Neuronal stem cell (in vitro differentiated cells): ENCODE measurements around the gene ZBTB20.

Experiments used
- DNase-seq: peaks from one replicate; pipeline ENCODE4 v3.0.0-alpha.2; 2013; ENCODE audit warnings: low spot score
- H2AFZ ChIP-seq: one replicate; pipeline ENCODE4 v1.6.1; 2013; ENCODE audit warnings: mild to moderate bottlenecking, low read length, inconsistent platforms
- H2AK5ac ChIP-seq: 2 replicates; pipeline ENCODE4 v1.6.1; 2013; ENCODE audit warnings: low read depth, mild to moderate bottlenecking, inconsistent platforms, low read length, moderate library complexity, mixed read lengths
- H2BK120ac ChIP-seq: 2 replicates; pipeline ENCODE4 v1.6.1; 2013; ENCODE audit warnings: low read depth, mild to moderate bottlenecking, inconsistent platforms, low read length, moderate library complexity, mixed read lengths
- H2BK12ac ChIP-seq: one replicate; pipeline ENCODE4 v1.6.1; 2013; ENCODE audit warnings: low read length, inconsistent platforms
- H2BK15ac ChIP-seq: 2 replicates; pipeline ENCODE4 v1.6.1; 2013; ENCODE audit warnings: mild to moderate bottlenecking, low read length, inconsistent platforms, mixed read lengths
- H2BK5ac ChIP-seq: one replicate; pipeline ENCODE4 v1.6.1; 2013; ENCODE audit warnings: inconsistent platforms, mild to moderate bottlenecking, low read length, moderate library complexity
- H3K14ac ChIP-seq: one replicate; pipeline ENCODE4 v1.6.1; 2013; ENCODE audit warnings: low read length, inconsistent platforms
- H3K18ac ChIP-seq: 2 replicates; pipeline ENCODE4 v1.6.1; 2013; ENCODE audit warnings: low read length, inconsistent platforms
- H3K23ac ChIP-seq: 2 replicates; pipeline ENCODE4 v1.6.1; 2013; ENCODE audit warnings: low read depth, mild to moderate bottlenecking, mixed read lengths, low read length, inconsistent platforms; ENCODE audit not compliant: poor library complexity
- H3K27ac ChIP-seq: replicated peaks from 3 replicates; pipeline ENCODE4 v1.5.1; 2013; ENCODE audit warnings: low read length, inconsistent platforms
- H3K27me3 ChIP-seq, 3 experiments: 2 replicates each; pipeline ENCODE4 v1.6.1; 2013; ENCODE audit warnings: low read length in 3 of 3, mild to moderate bottlenecking in 2 of 3, inconsistent platforms in 1 of 3, low read depth in 1 of 3, mixed read lengths in 1 of 3, moderate library complexity in 1 of 3; ENCODE audit not compliant: control insufficient read depth in 3 of 3, insufficient read depth in 3 of 3
- H3K36me3 ChIP-seq, 2 donors: replicated peaks in 1 of 2; 2 replicates each; pipeline ENCODE4 v1.6.1; 2013; ENCODE audit warnings: low read length in 2 of 2; ENCODE audit not compliant: control insufficient read depth in 2 of 2, insufficient read depth in 2 of 2
- H3K4ac ChIP-seq: 2 replicates; pipeline ENCODE4 v1.6.1; 2013; ENCODE audit warnings: inconsistent platforms, mild to moderate bottlenecking, low read length, moderate library complexity
- H3K4me1 ChIP-seq, 2 donors: 1 replicate in 1 of 2; 2 replicates in 1 of 2; pipeline ENCODE4 v1.6.1; 2013; ENCODE audit warnings: low read length in 2 of 2, low read depth in 1 of 2; ENCODE audit not compliant: control insufficient read depth in 2 of 2, insufficient read depth in 1 of 2
- H3K4me2 ChIP-seq: one replicate; pipeline ENCODE4 v1.6.1; 2013; ENCODE audit warnings: mild to moderate bottlenecking, low read length, inconsistent platforms; ENCODE audit not compliant: insufficient read depth, poor library complexity, severe bottlenecking
- H3K4me3 ChIP-seq, 2 donors: 2 replicates each; pipeline ENCODE4 v1.5.1; 2013; ENCODE audit warnings: low read length in 2 of 2, mild to moderate bottlenecking in 2 of 2, inconsistent platforms in 1 of 2, moderate library complexity in 1 of 2
- H3K79me1 ChIP-seq: one replicate; pipeline ENCODE4 v1.6.1; 2013; ENCODE audit warnings: low read depth, mild to moderate bottlenecking, inconsistent platforms, low read length, moderate library complexity
- H3K9ac ChIP-seq: one replicate; pipeline ENCODE4 v1.6.1; 2013; ENCODE audit warnings: mild to moderate bottlenecking, low read depth, low read length, inconsistent platforms; ENCODE audit not compliant: poor library complexity
- H3K9me3 ChIP-seq, 2 donors: replicated peaks in 1 of 2; 2 replicates each; pipeline versions ENCODE3 to v1.6.1; 2013; ENCODE audit warnings: low read length in 2 of 2, mild to moderate bottlenecking in 2 of 2, inconsistent platforms in 1 of 2, low read depth in 1 of 2, mixed read lengths in 1 of 2, moderate library complexity in 1 of 2; ENCODE audit not compliant: control insufficient read depth in 2 of 2, insufficient read depth in 1 of 2
- H4K8ac ChIP-seq: one replicate; pipeline ENCODE4 v1.6.1; 2013; ENCODE audit warnings: low read depth, mild to moderate bottlenecking, inconsistent platforms, low read length, moderate library complexity
- H4K91ac ChIP-seq: one replicate; pipeline ENCODE4 v1.6.1; 2013; ENCODE audit warnings: low read length, low read depth, mild to moderate bottlenecking, inconsistent platforms; ENCODE audit not compliant: poor library complexity
- WGBS, 2 donors: extraction: QIAGEN DNeasy Blood & Tissue Kit; methylation state at CpG; one replicate each; pipeline ENCODE4 v1.1.7; 2013; ENCODE audit warnings: missing lambda C conversion rate in 2 of 2, mixed read lengths in 1 of 2; ENCODE audit not compliant: insufficient read length in 2 of 2, insufficient replicate concordance in 1 of 2; ENCODE audit errors: extremely low coverage in 2 of 2; 5-methylcytosine and 5-hydroxymethylcytosine counted together

The ZBTB20 gene

GRCh38 chr3:114596147-114596546 is 550.9 kb downstream of the ZBTB20 start:
- Histone ChIP-seq H3K9me3 (no peaks in the 10 kb centered on the region), H3K4ac (no peak overlapping the region), H3K27me3 (no peaks in the 10 kb centered on the region), H3K4me1 (no peaks in the 10 kb centered on the region), H2BK15ac (no peak overlapping the region), H3K18ac (no peak overlapping the region), H4K8ac (no peak overlapping the region), H2BK5ac (no peak overlapping the region), H3K4me2 (no peak overlapping the region), H4K91ac (no peak overlapping the region), H3K27ac (no peak overlapping the region), H3K9ac (no peak overlapping the region), H2AFZ (no peak overlapping the region), H3K14ac (no peak overlapping the region), H2AK5ac (no peak overlapping the region), H3K23ac (no peak overlapping the region), H2BK12ac (no peak overlapping the region), H3K4me3 (no peak overlapping the region), H3K79me1 (no peaks in the 10 kb centered on the region), H3K36me3 (no peaks in the 10 kb centered on the region), H2BK120ac (no peak overlapping the region)
- DNase-seq: no peak
- WGBS, 2 donors: 100% methylated on average over 1 of the region's 2 CpGs; no CpG with 5 or more reads in 1 of the 2 donors

DNA sequence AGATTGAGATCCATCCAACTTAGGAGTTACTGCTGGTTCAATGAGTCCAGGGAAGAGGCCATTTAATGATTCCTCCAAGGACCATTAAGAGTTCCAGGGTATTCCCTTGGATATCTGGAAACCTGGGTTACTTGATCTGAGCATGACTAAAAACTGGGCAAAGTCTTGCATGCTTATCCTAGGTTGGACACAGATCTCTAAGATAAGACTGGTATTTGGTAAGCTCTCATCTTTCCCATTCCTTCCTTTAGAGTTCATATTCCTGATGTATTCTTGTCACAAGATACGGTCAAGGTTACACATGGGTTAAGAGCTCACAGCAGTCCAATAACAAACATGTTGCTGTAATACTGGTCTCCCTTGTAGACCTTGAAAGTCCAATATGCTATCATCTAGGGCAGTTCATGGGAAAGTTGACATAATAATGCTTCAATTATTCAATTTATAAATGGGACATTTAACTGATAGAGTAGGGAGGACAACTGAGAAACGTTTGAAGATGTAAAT is 551.5 kb downstream of the ZBTB20 start:
- H4K8ac ChIP-seq: no peak overlapping the region
- no peak for DNase-seq
- no peaks in the 10 kb centered on the region for H3K79me1 ChIP-seq
- no peak overlapping the region for H3K4me3 ChIP-seq
- H3K4ac ChIP-seq: no peak overlapping the region
- H3K27ac ChIP-seq: no peak overlapping the region
- no peaks in the 10 kb centered on the region for H3K27me3 ChIP-seq
- WGBS, 2 donors: no CpG with 5 or more reads among the region's 2 CpGs
- no peaks in the 10 kb centered on the region for H3K4me1 ChIP-seq
- no peak overlapping the region for H4K91ac ChIP-seq
- H2BK15ac ChIP-seq: no peak overlapping the region
- no peak overlapping the region for H2AFZ ChIP-seq
- H3K18ac ChIP-seq: no peak overlapping the region
- no peak overlapping the region for H2AK5ac ChIP-seq
- no peak overlapping the region for H3K4me2 ChIP-seq
- no peak overlapping the region for H2BK12ac ChIP-seq
- H3K14ac ChIP-seq: no peak overlapping the region
- no peak overlapping the region for H3K23ac ChIP-seq
- H3K9me3 ChIP-seq: no peaks in the 10 kb centered on the region
- H3K9ac ChIP-seq: no peak overlapping the region
- no peak overlapping the region for H2BK120ac ChIP-seq
- H3K36me3 ChIP-seq: no peaks in the 10 kb centered on the region
- no peak overlapping the region for H2BK5ac ChIP-seq

DNA sequence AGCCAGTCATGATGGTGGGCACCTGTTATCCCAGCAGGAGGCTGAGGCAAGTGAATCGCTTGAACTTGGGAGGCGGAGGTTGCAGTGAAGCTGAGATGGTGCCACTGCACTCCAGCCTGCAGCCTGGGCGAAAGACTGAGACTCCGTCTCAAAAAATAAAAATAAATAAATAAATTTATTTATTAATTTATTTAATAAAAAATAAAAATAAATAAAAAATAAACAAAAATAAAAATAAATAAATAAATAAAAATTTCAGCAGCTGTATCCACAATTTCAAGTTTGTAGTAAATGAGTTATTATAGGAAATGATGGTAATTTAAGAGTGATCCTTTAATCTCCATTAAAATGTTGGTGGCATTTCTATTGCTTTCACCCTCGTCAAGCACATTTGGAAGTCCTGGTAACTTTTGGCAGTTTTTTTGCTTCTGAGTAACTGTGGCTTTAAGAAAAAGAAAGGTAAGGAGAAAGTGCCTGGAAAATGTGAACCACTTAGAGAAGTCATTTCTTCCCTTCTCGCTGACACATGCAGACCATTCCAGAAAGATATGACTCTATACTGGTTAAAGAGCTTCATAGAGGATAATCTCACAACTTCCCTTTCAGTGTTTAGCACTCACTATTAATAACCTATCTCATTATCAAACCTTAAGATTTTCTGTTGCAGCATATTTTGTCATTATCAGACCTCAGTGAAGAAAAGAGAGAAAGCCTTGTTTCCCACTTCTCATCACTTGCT is 556.6 kb downstream of the ZBTB20 start:
- no peak overlapping the region for H2AK5ac ChIP-seq
- no peaks in the 10 kb centered on the region for H3K27me3 ChIP-seq
- no peaks in the 10 kb centered on the region for H3K36me3 ChIP-seq
- no peak overlapping the region for H2AFZ ChIP-seq
- no peak overlapping the region for H3K23ac ChIP-seq
- H3K18ac ChIP-seq: no peak overlapping the region
- no peak overlapping the region for H2BK5ac ChIP-seq
- WGBS, 2 donors: no CpG with 5 or more reads among the region's 6 CpGs
- H2BK15ac ChIP-seq: no peak overlapping the region
- peaks cover 4 to 7% of the 10 kb centered on the region in 2 donors for H3K4me1 ChIP-seq
- no peak overlapping the region for H3K4me3 ChIP-seq
- DNase-seq: no peak
- H3K4ac ChIP-seq: no peak overlapping the region
- peak overlapping the region; percentile 21 for H3K9ac ChIP-seq
- H3K27ac ChIP-seq: no peak overlapping the region
- no peak overlapping the region for H3K4me2 ChIP-seq
- H2BK12ac ChIP-seq: no peak overlapping the region
- no peak overlapping the region for H2BK120ac ChIP-seq
- no peak overlapping the region for H3K14ac ChIP-seq
- no peak overlapping the region for H4K91ac ChIP-seq
- H4K8ac ChIP-seq: no peak overlapping the region
- no peaks in the 10 kb centered on the region for H3K79me1 ChIP-seq
- H3K9me3 ChIP-seq: no peaks in the 10 kb centered on the region

- Histone ChIP-seq H2BK12ac (no peak overlapping the region), H3K4ac (no peak overlapping the region)
Measured at GRCh38 chr3:114587986-114588385, 559.1 kb downstream of the ZBTB20 start.

More at GRCh38 chr3:114587986-114588385, 559.1 kb downstream of the ZBTB20 start:
- Histone ChIP-seq H3K27ac (no peak overlapping the region), H3K23ac (no peak overlapping the region), H2AFZ (peak overlapping the region; percentile 13), H3K36me3 (no peaks in the 10 kb centered on the region), H3K9me3 (no peaks in the 10 kb centered on the region), H3K9ac (no peak overlapping the region), H3K4me1 (peaks cover 4 to 7% of the 10 kb centered on the region in 2 donors), H3K14ac (no peak overlapping the region), H4K8ac (no peak overlapping the region), H3K4me2 (no peak overlapping the region), H2BK120ac (no peak overlapping the region), H3K18ac (no peak overlapping the region), H2BK15ac (no peak overlapping the region), H4K91ac (no peak overlapping the region), H2AK5ac (no peak overlapping the region), H3K79me1 (no peaks in the 10 kb centered on the region), H2BK5ac (no peak overlapping the region), H3K4me3 (no peak overlapping the region), H3K27me3 (no peaks in the 10 kb centered on the region)
- no CpG with 5 or more reads among the region's 5 CpGs for WGBS, 2 donors
- DNase-seq: no peak
